Measurements from ENCODE around the gene C17orf100. TPM values are rescaled to one million over a fixed set of nuclear protein-coding genes. Genes with fewer than 3 reads are reported as not detected.
A peak's percentile ranks its signal among the peaks of the same experiment; 100 is the strongest.

Gene C17orf100
- total RNA-seq, 2 donors from 2014 or later: 0.63 TPM; not detected in 1

- TF ChIP-seq, protein P1, sequence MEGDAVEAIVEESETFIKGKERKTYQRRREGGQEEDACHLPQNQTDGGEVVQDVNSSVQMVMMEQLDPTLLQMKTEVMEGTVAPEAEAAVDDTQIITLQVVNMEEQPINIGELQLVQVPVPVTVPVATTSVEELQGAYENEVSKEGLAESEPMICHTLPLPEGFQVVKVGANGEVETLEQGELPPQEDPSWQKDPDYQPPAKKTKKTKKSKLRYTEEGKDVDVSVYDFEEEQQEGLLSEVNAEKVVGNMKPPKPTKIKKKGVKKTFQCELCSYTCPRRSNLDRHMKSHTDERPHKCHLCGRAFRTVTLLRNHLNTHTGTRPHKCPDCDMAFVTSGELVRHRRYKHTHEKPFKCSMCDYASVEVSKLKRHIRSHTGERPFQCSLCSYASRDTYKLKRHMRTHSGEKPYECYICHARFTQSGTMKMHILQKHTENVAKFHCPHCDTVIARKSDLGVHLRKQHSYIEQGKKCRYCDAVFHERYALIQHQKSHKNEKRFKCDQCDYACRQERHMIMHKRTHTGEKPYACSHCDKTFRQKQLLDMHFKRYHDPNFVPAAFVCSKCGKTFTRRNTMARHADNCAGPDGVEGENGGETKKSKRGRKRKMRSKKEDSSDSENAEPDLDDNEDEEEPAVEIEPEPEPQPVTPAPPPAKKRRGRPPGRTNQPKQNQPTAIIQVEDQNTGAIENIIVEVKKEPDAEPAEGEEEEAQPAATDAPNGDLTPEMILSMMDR (IDR thresholded peaks at IDR 0.05): no peak
- Histone ChIP-seq H3K27ac (no peak overlapping the region), H3K4me3 (no peak overlapping the region)
Observed at GRCh38 chr17:6698004-6698403, 46.4 kb downstream of the C17orf100 start.

DNA sequence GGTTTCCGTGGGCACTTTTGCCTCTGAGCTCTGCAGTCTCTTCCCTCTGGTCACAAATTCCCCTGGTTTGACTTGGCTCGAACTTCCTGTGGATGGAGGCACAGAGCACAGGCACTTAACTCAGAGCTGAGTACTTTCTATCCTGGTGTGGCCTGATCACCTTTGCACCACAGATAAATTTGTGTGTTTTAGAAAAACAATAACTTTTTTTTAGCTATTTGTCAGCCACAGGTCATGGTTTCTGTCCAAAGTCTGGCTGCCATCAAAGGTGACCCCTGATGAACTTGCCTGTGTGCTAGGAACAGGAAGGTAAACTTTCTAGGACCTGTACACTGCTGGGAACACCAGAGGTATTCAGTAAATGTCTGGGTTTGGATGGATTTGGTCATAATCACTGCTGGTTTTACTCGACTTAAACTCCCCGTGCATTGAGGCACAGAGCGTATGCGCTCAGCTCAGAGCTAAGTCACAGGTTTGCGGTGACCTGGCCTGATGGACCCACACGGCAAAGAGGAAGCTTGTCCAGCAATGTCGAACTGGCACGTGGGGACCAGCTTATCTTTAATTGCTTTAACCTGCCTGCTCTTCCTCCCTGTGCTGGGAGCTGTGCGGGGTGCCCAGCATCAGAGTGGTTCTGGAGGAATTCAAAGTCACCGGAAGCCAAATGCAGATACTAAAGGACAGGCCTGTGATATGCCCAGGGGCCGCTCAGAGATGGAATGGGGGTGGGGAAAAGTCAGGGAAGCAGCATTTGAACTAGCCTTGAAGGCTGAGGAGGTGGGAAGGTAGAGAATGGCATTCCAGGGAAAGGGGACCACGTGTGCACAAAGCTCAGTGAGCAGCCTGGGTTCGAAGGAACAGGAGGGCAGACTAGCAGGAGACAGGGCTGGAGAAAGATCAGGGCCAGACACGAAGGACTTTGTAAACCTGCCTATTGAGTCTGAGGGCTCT lies 48.7 kb downstream of the C17orf100 start:
- H3K27ac ChIP-seq: no peak overlapping the region
- H3K4me3 ChIP-seq: no peak overlapping the region
- TF ChIP-seq, protein P1 (IDR thresholded peaks at IDR 0.05): no peak
- H3K4me1 ChIP-seq: no peaks in the 10 kb centered on the region
- H3K27me3 ChIP-seq: no peaks in the 10 kb centered on the region
- no peaks in the 10 kb centered on the region for H3K9me3 ChIP-seq
- no peak for DNase-seq (ENCODE audit: low spot score)
- no peaks in the 10 kb centered on the region for H3K36me3 ChIP-seq

More at GRCh38 chr17:6698004-6698403, 46.4 kb downstream of the C17orf100 start:
- Histone ChIP-seq H3K36me3 (no peaks in the 10 kb centered on the region), H3K9me3 (no peaks in the 10 kb centered on the region), H3K27me3 (no peaks in the 10 kb centered on the region), H3K4me1 (no peaks in the 10 kb centered on the region)
- DNase-seq (ENCODE audit: low spot score): no peak

DNA sequence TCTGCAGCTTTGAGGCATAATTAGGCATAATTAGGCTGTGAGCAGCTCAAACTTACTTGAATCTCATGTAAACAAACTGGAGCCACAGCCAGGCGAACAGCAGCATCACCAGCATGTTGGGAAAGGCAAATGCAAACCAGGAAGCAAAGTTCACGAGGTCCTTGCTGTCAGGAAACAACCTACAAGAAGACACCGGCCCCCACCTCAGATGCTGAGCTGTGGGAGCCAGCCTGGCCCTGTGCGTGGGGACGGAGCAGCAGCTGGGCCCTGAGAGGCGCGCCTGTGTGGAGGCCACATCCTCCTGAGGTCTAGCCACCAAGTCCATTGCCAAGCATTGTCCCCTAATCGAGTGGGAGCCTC lies 49.4 kb downstream of the C17orf100 start:
- TF ChIP-seq, protein P1 (IDR thresholded peaks at IDR 0.05): no peak
- no peaks in the 10 kb centered on the region for H3K36me3 ChIP-seq
- no peak overlapping the region for H3K4me3 ChIP-seq
- DNase-seq (ENCODE audit: low spot score): no peak
- H3K4me1 ChIP-seq: no peaks in the 10 kb centered on the region
- H3K27me3 ChIP-seq: no peaks in the 10 kb centered on the region
- no peaks in the 10 kb centered on the region for H3K9me3 ChIP-seq
- no peak overlapping the region for H3K27ac ChIP-seq

- H3K36me3 ChIP-seq: no peaks in the 10 kb centered on the region
- H3K4me3 ChIP-seq: no peak overlapping the region
- DNase-seq (ENCODE audit: low spot score): no peak
- H3K4me1 ChIP-seq: no peaks in the 10 kb centered on the region
- no peaks in the 10 kb centered on the region for H3K9me3 ChIP-seq
- no peaks in the 10 kb centered on the region for H3K27me3 ChIP-seq
- TF ChIP-seq, protein P1 (IDR thresholded peaks at IDR 0.05): peak in 1 of 2 donors; percentile 23
- no peak overlapping the region for H3K27ac ChIP-seq
Observed at GRCh38 chr17:6701719-6702118, 50.2 kb downstream of the C17orf100 start.

DNA sequence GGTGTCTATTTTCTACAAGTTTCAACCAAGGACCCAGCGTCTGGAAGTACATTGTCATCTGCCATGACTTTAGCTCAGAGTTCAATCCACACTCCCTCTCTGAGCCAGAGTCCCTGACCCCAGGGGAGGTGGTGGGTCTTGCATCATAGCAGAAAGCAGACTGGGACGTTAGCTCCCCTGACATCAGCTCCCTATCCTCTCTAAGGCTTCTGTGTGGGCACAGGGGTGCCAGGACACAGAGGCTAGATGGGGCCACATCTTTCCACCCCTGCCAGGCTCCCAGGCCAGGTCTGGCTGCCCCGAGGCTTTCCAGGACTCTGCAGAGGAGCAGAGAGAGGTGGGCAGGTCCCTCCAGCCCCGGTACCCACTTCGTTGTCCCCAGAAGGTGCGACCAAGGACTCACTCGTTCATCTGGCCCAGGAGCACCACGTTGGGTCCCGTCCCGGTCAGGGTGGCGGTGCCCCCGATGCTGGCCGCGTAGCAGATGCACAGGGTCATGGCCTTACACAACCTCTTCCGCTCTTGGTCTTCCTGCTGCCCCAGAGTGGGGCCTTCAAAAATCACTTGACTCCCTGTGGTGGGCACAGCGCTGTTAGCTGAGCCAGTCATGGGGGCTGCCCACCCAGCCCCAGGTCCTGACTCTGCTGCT lies 51.1 kb downstream of the C17orf100 start:
- Histone ChIP-seq H3K9me3 (no peaks in the 10 kb centered on the region), H3K27me3 (no peaks in the 10 kb centered on the region)
- no peak for DNase-seq (ENCODE audit: low spot score)

More for the DNA sequence above, 51.1 kb downstream of the C17orf100 start:
- H3K27ac ChIP-seq: no peak overlapping the region
- TF ChIP-seq, protein P1 (IDR thresholded peaks at IDR 0.05): no peak
- H3K4me3 ChIP-seq: no peak overlapping the region
- H3K4me1 ChIP-seq: no peaks in the 10 kb centered on the region
- H3K36me3 ChIP-seq: no peaks in the 10 kb centered on the region

Small RNAs within 50 kb of the gene (microRNA-seq; reads per million reads assigned to microRNA genes)
- 0 reads per million in 2 donors for gene MIR4520-1 (ENCODE audit: borderline number of aligned reads in 2 of 2, borderline replicate concordance in 1 of 2)
- gene MIR4520-2 (ENCODE audit: borderline number of aligned reads in 2 of 2, borderline replicate concordance in 1 of 2): 0 reads per million in 2 donors

Other genes with a start within 250 kb of the C17orf100 start
- not detected for gene AIPL1, start 216.6 kb upstream of the C17orf100 start, total RNA-seq
- gene PIMREG, start 207.3 kb upstream of the C17orf100 start, total RNA-seq: under 1 TPM in 1 of 2 donors, not detected in 1; 0.93 TPM
- 1 to 10 TPM in 1 of 2 donors, under 1 TPM in 1; 0.56 to 1.2 TPM for gene PITPNM3, start 95.2 kb upstream of the C17orf100 start, total RNA-seq
- gene KIAA0753, start 11.1 kb upstream of the C17orf100 start, total RNA-seq: 1 to 10 TPM; 5.3 to 8.4 TPM
- 100 to 1,000 TPM in 1 of 2 donors, 10 to 100 TPM in 1; 98.0 to 155 TPM for gene TXNDC17, start 10.7 kb upstream of the C17orf100 start, total RNA-seq
- gene MED31, start 157 bp upstream of the C17orf100 start, total RNA-seq: 1 to 10 TPM; 7.0 to 8.2 TPM
- gene SLC13A5, start 61.6 kb downstream of the C17orf100 start, total RNA-seq: not detected
- 10 to 100 TPM in 1 of 2 donors, 1 to 10 TPM in 1; 9.4 to 12.8 TPM for gene XAF1, start 104.3 kb downstream of the C17orf100 start, total RNA-seq
- not detected for gene FBXO39, start 124.5 kb downstream of the C17orf100 start, total RNA-seq
- not detected for gene TEKT1, start 180.0 kb downstream of the C17orf100 start, total RNA-seq